ENCODE results near the gene ARHGAP12. TPM values are rescaled to one million over a fixed set of nuclear protein-coding genes. Genes with fewer than 3 reads are reported as not detected.

Gene ARHGAP12
- total RNA-seq, 1 donor from 2014 or later = 32.2 TPM

GRCh38 chr10:31823358-31823757 is 105.3 kb downstream of the ARHGAP12 start:
- intact Hi-C loops (cut with DNase I) = no loop called here
- no peak for TF ChIP-seq POLR2A (IDR thresholded peaks at IDR 0.05)
- H3K36me3 ChIP-seq = no peaks in the 10 kb centered on the region
- DNase-seq (ENCODE audit: extremely low spot score in 2 of 2) = no peak
- no peak overlapping the region for H3K4me3 ChIP-seq
- H3K9me3 ChIP-seq = no peaks in the 10 kb centered on the region
- H3K4me1 ChIP-seq = no peaks in the 10 kb centered on the region
- H3K27me3 ChIP-seq = no peaks in the 10 kb centered on the region
- H3K27ac ChIP-seq = no peak overlapping the region

GRCh38 chr10:31822616-31823318 is 105.9 kb downstream of the ARHGAP12 start:
- Histone ChIP-seq H3K4me3 (no peak overlapping the region), H3K36me3 (no peaks in the 10 kb centered on the region), H3K27ac (no peak overlapping the region), H3K9me3 (no peaks in the 10 kb centered on the region), H3K27me3 (no peaks in the 10 kb centered on the region), H3K4me1 (no peaks in the 10 kb centered on the region)
- TF ChIP-seq POLR2AphosphoS5 (IDR thresholded peaks at IDR 0.05; ENCODE audit: insufficient read depth in 1 of 2, low read depth in 1 of 2) (no peak), POLR2A (IDR thresholded peaks at IDR 0.05) (no peak)
- no peak for DNase-seq (ENCODE audit: extremely low spot score in 2 of 2)
- intact Hi-C loops (cut with DNase I) = no loop called here

- Histone ChIP-seq H3K9me3 (no peaks in the 10 kb centered on the region), H3K4me1 (no peaks in the 10 kb centered on the region), H3K27me3 (no peaks in the 10 kb centered on the region), H3K27ac (no peak overlapping the region), H3K36me3 (no peaks in the 10 kb centered on the region), H3K4me3 (no peak overlapping the region)
- intact Hi-C loops (cut with DNase I) = no loop called here
- DNase-seq (ENCODE audit: extremely low spot score in 2 of 2) = no peak
- no peak for TF ChIP-seq CTCF (IDR thresholded peaks at IDR 0.05)
- TF ChIP-seq POLR2A (IDR thresholded peaks at IDR 0.05) = no peak
- no peak for TF ChIP-seq POLR2AphosphoS5 (IDR thresholded peaks at IDR 0.05; ENCODE audit: insufficient read depth in 1 of 2, low read depth in 1 of 2)
Observed at GRCh38 chr10:31822150-31822549, 106.5 kb downstream of the ARHGAP12 start.

- no peaks in the 10 kb centered on the region for H3K9me3 ChIP-seq
- intact Hi-C loops (cut with DNase I) = no loop called here
- no peaks in the 10 kb centered on the region for H3K4me1 ChIP-seq
- TF ChIP-seq CTCF (IDR thresholded peaks at IDR 0.05) = no peak
- no peak for TF ChIP-seq POLR2AphosphoS5 (IDR thresholded peaks at IDR 0.05; ENCODE audit: insufficient read depth in 1 of 2, low read depth in 1 of 2)
- no peak for TF ChIP-seq POLR2A (IDR thresholded peaks at IDR 0.05)
- DNase-seq (ENCODE audit: extremely low spot score in 2 of 2) = no peak
- H3K27ac ChIP-seq = no peak overlapping the region
- no peak overlapping the region for H3K4me3 ChIP-seq
- H3K36me3 ChIP-seq = no peaks in the 10 kb centered on the region
- H3K27me3 ChIP-seq = no peaks in the 10 kb centered on the region
Observed at GRCh38 chr10:31820778-31821369, 107.8 kb downstream of the ARHGAP12 start.

GRCh38 chr10:31820096-31820495 is 108.5 kb downstream of the ARHGAP12 start:
- H3K9me3 ChIP-seq = no peaks in the 10 kb centered on the region
- TF ChIP-seq CTCF (IDR thresholded peaks at IDR 0.05) (no peak), POLR2A (IDR thresholded peaks at IDR 0.05) (no peak), POLR2AphosphoS5 (IDR thresholded peaks at IDR 0.05; ENCODE audit: insufficient read depth in 1 of 2, low read depth in 1 of 2) (no peak)
- no peaks in the 10 kb centered on the region for H3K36me3 ChIP-seq
- no peak overlapping the region for H3K4me3 ChIP-seq
- no peaks in the 10 kb centered on the region for H3K27me3 ChIP-seq
- intact Hi-C loops (cut with DNase I) = no loop called here
- H3K4me1 ChIP-seq = no peaks in the 10 kb centered on the region
- DNase-seq (ENCODE audit: extremely low spot score in 2 of 2) = no peak
- no peak overlapping the region for H3K27ac ChIP-seq

- intact Hi-C loops (cut with DNase I) = no loop called here
- Histone ChIP-seq H3K4me1 (no peaks in the 10 kb centered on the region), H3K9me3 (no peaks in the 10 kb centered on the region), H3K27ac (no peak overlapping the region), H3K27me3 (no peaks in the 10 kb centered on the region), H3K4me3 (no peak overlapping the region), H3K36me3 (no peaks in the 10 kb centered on the region)
- DNase-seq (ENCODE audit: extremely low spot score in 2 of 2) = no peak
- TF ChIP-seq POLR2AphosphoS5 (IDR thresholded peaks at IDR 0.05; ENCODE audit: insufficient read depth in 1 of 2, low read depth in 1 of 2) = no peak
- no peak for TF ChIP-seq POLR2A (IDR thresholded peaks at IDR 0.05)
- no peak for TF ChIP-seq CTCF (IDR thresholded peaks at IDR 0.05)
Observed at GRCh38 chr10:31819391-31819820, 109.2 kb downstream of the ARHGAP12 start.

Data from vagina (tissue), 2 donors.